ENCODE data around the gene SPAG6.

DNA sequence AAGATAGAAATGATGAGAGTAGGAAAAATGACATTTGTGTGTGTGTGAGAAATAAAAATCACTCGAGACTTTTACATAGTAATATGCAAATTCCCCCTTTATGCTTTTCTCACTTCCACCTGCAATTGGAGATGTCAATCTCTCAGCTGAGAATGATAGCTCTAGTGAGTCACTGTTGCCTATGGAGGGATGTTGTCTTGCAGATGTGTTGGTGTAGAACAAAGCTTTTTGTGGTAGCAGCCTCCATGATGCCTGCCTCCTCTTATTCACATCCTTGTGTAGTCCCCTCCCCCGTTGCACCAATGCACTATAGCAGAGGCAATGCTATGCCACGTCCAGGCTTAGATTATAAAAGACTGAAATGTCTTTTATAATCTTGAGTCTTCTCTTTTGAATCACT is 33.8 kb downstream of the SPAG6 start:
- TF ChIP-seq, protein P1, sequence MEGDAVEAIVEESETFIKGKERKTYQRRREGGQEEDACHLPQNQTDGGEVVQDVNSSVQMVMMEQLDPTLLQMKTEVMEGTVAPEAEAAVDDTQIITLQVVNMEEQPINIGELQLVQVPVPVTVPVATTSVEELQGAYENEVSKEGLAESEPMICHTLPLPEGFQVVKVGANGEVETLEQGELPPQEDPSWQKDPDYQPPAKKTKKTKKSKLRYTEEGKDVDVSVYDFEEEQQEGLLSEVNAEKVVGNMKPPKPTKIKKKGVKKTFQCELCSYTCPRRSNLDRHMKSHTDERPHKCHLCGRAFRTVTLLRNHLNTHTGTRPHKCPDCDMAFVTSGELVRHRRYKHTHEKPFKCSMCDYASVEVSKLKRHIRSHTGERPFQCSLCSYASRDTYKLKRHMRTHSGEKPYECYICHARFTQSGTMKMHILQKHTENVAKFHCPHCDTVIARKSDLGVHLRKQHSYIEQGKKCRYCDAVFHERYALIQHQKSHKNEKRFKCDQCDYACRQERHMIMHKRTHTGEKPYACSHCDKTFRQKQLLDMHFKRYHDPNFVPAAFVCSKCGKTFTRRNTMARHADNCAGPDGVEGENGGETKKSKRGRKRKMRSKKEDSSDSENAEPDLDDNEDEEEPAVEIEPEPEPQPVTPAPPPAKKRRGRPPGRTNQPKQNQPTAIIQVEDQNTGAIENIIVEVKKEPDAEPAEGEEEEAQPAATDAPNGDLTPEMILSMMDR (IDR thresholded peaks at IDR 0.05; ENCODE audit: insufficient read depth, low read length) = no peak
- TF ChIP-seq POLR2AphosphoS5 (IDR thresholded peaks at IDR 0.05; ENCODE audit: low read depth) (no peak), GABPA (IDR thresholded peaks at IDR 0.05; ENCODE audit: low read depth) (no peak), SPI1 (IDR thresholded peaks at IDR 0.05; ENCODE audit: borderline replicate concordance, low read depth) (no peak)
- TF ChIP-seq, protein P2, sequence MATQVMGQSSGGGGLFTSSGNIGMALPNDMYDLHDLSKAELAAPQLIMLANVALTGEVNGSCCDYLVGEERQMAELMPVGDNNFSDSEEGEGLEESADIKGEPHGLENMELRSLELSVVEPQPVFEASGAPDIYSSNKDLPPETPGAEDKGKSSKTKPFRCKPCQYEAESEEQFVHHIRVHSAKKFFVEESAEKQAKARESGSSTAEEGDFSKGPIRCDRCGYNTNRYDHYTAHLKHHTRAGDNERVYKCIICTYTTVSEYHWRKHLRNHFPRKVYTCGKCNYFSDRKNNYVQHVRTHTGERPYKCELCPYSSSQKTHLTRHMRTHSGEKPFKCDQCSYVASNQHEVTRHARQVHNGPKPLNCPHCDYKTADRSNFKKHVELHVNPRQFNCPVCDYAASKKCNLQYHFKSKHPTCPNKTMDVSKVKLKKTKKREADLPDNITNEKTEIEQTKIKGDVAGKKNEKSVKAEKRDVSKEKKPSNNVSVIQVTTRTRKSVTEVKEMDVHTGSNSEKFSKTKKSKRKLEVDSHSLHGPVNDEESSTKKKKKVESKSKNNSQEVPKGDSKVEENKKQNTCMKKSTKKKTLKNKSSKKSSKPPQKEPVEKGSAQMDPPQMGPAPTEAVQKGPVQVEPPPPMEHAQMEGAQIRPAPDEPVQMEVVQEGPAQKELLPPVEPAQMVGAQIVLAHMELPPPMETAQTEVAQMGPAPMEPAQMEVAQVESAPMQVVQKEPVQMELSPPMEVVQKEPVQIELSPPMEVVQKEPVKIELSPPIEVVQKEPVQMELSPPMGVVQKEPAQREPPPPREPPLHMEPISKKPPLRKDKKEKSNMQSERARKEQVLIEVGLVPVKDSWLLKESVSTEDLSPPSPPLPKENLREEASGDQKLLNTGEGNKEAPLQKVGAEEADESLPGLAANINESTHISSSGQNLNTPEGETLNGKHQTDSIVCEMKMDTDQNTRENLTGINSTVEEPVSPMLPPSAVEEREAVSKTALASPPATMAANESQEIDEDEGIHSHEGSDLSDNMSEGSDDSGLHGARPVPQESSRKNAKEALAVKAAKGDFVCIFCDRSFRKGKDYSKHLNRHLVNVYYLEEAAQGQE (IDR thresholded peaks at IDR 0.05; ENCODE audit: insufficient replicate concordance, low read depth) = no peak

Data from HL-60 (cell line).